Osteocyte (in vitro differentiated cells): ENCODE measurements around the gene OTUD7B. TPM values are rescaled to one million over a fixed set of nuclear protein-coding genes. Genes with fewer than 3 reads are reported as not detected.
"Not testable (repeated sequence)": the region's sequence is repeated elsewhere in the genome, so short reads cannot be mapped to it uniquely, and the experiment has no call there.

Experiments
- DNase-seq: peaks from one replicate; pipeline ENCODE4 v3.0.0; 2021; ENCODE audit warnings: mixed read lengths; ENCODE audit not compliant: unreplicated experiment; ENCODE audit errors: extremely low spot score
- H3K27ac Mint-ChIP-seq: one replicate; pipeline ENCODE4 v1.8.0; 2021; ENCODE audit warnings: mild to moderate bottlenecking, mixed read lengths; ENCODE audit not compliant: unreplicated experiment
- H3K27me3 Mint-ChIP-seq: one replicate; pipeline ENCODE4 v1.8.0; 2021; ENCODE audit warnings: mixed read lengths; ENCODE audit not compliant: unreplicated experiment
- H3K36me3 Mint-ChIP-seq: one replicate; pipeline ENCODE4 v1.8.0; 2021; ENCODE audit warnings: mixed read lengths; ENCODE audit not compliant: unreplicated experiment
- H3K4me1 Mint-ChIP-seq: one replicate; pipeline ENCODE4 v1.8.0; 2021; ENCODE audit warnings: mixed read lengths; ENCODE audit not compliant: unreplicated experiment
- H3K4me3 Mint-ChIP-seq: one replicate; pipeline ENCODE4 v1.8.0; 2021; ENCODE audit warnings: mild to moderate bottlenecking, moderate library complexity, mixed read lengths; ENCODE audit not compliant: unreplicated experiment
- H3K9me3 Mint-ChIP-seq: one replicate; pipeline ENCODE4 v1.8.0; 2021; ENCODE audit warnings: mixed read lengths; ENCODE audit not compliant: unreplicated experiment
- CTCF ChIP-seq: fragments of 200-600 bp; sonication (generic); IDR thresholded peaks from 2 replicates; pipeline ENCODE4 v1.5.0; 2021; ENCODE audit warnings: antibody characterized with exemption, mild to moderate bottlenecking, moderate library complexity
- long read RNA-seq: library from polyadenylated mRNA; unstranded; transcript quantifications from one replicate; pipeline ENCODE4 v2.0.0, GENCODE V29; 2021
- total RNA-seq: library from RNA; stranded (reverse); gene quantifications from 2 replicates; pipeline ENCODE4 v1.2.1, GENCODE V29; 2021

Gene OTUD7B
- total RNA-seq: 25.1 and 26.2 TPM in 2 replicates
- long read RNA-seq, partial matches to known transcripts: 0 of 8 reads
- long read RNA-seq, other reads (novel, unspliced or antisense): 8 of 8 reads

- Mint-ChIP-seq H3K27ac (peak within 1 kb of the TSS; percentile 96), H3K27me3 (no peaks in the 10 kb centered on the region), H3K9me3 (no peaks in the 10 kb centered on the region), H3K4me1 (peaks cover 31% of the 10 kb centered on the region), H3K4me3 (peak within 1 kb of the TSS; percentile 99), H3K36me3 (no peaks in the 10 kb centered on the region)
- peak; percentile 94 for DNase-seq
- no peak for TF ChIP-seq CTCF
Measured at GRCh38 chr1:150010393-150011115, at the start of gene OTUD7B. TSS of gene OTUD7B (minus strand) at chr1:150010726. CDS start at chr1:149977510, 33,216 bp downstream.

DNA sequence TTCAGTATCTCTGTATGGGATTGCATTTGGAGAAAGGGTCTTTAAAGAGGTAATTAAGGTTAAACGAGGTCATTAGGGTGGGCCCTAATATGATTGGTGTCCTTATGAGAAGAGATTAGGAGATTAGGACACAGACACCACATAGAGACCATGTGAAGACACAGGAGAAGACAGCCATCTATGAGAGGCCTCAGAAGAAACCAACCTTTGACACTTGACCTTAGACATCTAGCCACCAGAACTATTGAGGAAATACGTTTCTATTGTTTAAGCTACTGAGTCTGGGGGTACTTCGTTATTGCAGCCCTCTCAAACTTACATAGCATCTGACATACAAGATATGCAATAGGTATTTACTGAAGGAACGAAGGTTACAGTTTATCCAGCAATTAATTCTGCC lies 49.7 kb upstream of the OTUD7B start:
- no peak for TF ChIP-seq CTCF
- H3K27ac Mint-ChIP-seq: no peak overlapping the region
- H3K36me3 Mint-ChIP-seq: no peaks in the 10 kb centered on the region
- H3K4me1 Mint-ChIP-seq: no peaks in the 10 kb centered on the region
- no peak overlapping the region for H3K4me3 Mint-ChIP-seq
- no peaks in the 10 kb centered on the region for H3K9me3 Mint-ChIP-seq
- no peak for DNase-seq
- H3K27me3 Mint-ChIP-seq: no peaks in the 10 kb centered on the region

GRCh38 chr1:150056407-150056806 lies 45.9 kb upstream of the OTUD7B start:
- Mint-ChIP-seq H3K27ac (no peak overlapping the region), H3K4me3 (no peak overlapping the region)
- TF ChIP-seq CTCF: no peak

GRCh38 chr1:150055507-150055906 lies 45.0 kb upstream of the OTUD7B start:
- H3K4me3 Mint-ChIP-seq, H3K9me3 Mint-ChIP-seq, H3K4me1 Mint-ChIP-seq, H3K36me3 Mint-ChIP-seq, DNase-seq, H3K27me3 Mint-ChIP-seq, H3K27ac Mint-ChIP-seq: not testable (repeated sequence)

More at GRCh38 chr1:150056407-150056806, 45.9 kb upstream of the OTUD7B start:
- Mint-ChIP-seq H3K9me3 (no peaks in the 10 kb centered on the region), H3K4me1 (no peaks in the 10 kb centered on the region), H3K27me3 (no peaks in the 10 kb centered on the region), H3K36me3 (no peaks in the 10 kb centered on the region)
- DNase-seq: no peak

DNA sequence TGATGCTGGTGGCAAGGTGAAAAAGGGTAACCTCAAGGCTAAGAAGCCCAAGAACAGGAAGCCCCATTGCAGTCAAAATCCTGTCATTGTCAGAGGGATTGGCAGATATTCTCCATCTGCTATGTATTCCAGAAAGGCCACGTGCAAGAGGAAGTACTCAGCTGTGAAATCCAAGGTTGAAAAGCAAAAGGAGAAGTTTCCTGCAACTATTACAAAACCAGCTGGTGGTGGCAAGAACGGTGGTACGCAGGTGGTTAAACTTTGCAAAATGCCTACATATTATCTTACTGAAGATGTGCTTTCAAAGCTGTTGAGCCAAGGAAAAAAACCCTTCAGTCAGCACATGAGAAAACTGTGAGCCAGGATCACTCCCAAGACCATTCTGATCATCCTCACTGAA lies 43.4 kb upstream of the OTUD7B start:
- Mint-ChIP-seq H3K36me3 (no peaks in the 10 kb centered on the region), H3K4me3 (no peak overlapping the region), H3K27ac (no peak overlapping the region), H3K4me1 (peaks cover 2% of the 10 kb centered on the region), H3K9me3 (no peaks in the 10 kb centered on the region), H3K27me3 (no peaks in the 10 kb centered on the region)
- TF ChIP-seq CTCF: no peak
- DNase-seq: no peak

- not testable (repeated sequence) for H3K4me1 Mint-ChIP-seq, H3K27me3 Mint-ChIP-seq, H3K9me3 Mint-ChIP-seq, H3K36me3 Mint-ChIP-seq, DNase-seq, H3K27ac Mint-ChIP-seq, H3K4me3 Mint-ChIP-seq
Measured at GRCh38 chr1:150051905-150052412, 41.4 kb upstream of the OTUD7B start.
